Neuron (in vitro differentiated cells): ENCODE measurements around the gene LRG1.

Source experiments
- H2AFZ ChIP-seq: one replicate; pipeline ENCODE4 v1.6.1; 2013; ENCODE audit warnings: low read depth, mild to moderate bottlenecking, inconsistent platforms, low read length, moderate library complexity
- H3K27me3 ChIP-seq: one replicate; pipeline ENCODE4 v1.6.1; 2013; ENCODE audit warnings: low read length; ENCODE audit not compliant: insufficient read depth
- H3K36me3 ChIP-seq: one replicate; pipeline ENCODE4 v1.6.1; 2013; ENCODE audit warnings: low read length; ENCODE audit not compliant: insufficient read depth
- H3K4me1 ChIP-seq: one replicate; pipeline ENCODE4 v1.6.1; 2013; ENCODE audit warnings: low read length; ENCODE audit not compliant: insufficient read depth
- H3K4me3 ChIP-seq: 2 replicates; pipeline ENCODE4 v1.5.1; 2013; ENCODE audit warnings: mild to moderate bottlenecking, low read length, moderate library complexity
- H3K9me3 ChIP-seq: one replicate; pipeline ENCODE4 v1.6.1; 2013; ENCODE audit warnings: low read length

The LRG1 gene

GRCh38 chr19:4522291-4523002 lies 17.4 kb downstream of the LRG1 start:
- Histone ChIP-seq H3K27me3 (no peaks in the 10 kb centered on the region), H3K36me3 (no peaks in the 10 kb centered on the region), H3K9me3 (no peaks in the 10 kb centered on the region), H2AFZ (no peak overlapping the region), H3K4me1 (no peaks in the 10 kb centered on the region), H3K4me3 (no peak overlapping the region)

DNA sequence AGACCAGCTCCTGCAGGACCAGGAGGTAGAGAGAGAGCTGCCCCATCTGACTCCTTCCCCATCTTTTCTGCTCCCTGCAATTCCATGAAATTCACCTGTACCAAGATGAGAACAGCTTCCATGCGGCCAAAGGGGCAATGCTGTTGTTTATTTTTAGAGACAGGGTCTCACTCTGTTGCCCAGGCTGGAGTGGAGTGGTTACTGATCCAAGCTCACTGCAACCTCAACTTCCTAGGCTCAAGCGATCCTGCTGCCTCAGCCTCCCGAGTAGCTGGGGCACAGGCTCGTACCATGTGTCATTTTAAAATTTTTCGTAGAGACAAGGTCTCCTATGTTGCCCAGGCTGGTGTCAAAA lies 18.0 kb downstream of the LRG1 start:
- no peak overlapping the region for H2AFZ ChIP-seq
- no peaks in the 10 kb centered on the region for H3K9me3 ChIP-seq
- no peaks in the 10 kb centered on the region for H3K4me1 ChIP-seq
- H3K36me3 ChIP-seq, result no peaks in the 10 kb centered on the region
- no peak overlapping the region for H3K4me3 ChIP-seq
- H3K27me3 ChIP-seq, result no peaks in the 10 kb centered on the region

DNA sequence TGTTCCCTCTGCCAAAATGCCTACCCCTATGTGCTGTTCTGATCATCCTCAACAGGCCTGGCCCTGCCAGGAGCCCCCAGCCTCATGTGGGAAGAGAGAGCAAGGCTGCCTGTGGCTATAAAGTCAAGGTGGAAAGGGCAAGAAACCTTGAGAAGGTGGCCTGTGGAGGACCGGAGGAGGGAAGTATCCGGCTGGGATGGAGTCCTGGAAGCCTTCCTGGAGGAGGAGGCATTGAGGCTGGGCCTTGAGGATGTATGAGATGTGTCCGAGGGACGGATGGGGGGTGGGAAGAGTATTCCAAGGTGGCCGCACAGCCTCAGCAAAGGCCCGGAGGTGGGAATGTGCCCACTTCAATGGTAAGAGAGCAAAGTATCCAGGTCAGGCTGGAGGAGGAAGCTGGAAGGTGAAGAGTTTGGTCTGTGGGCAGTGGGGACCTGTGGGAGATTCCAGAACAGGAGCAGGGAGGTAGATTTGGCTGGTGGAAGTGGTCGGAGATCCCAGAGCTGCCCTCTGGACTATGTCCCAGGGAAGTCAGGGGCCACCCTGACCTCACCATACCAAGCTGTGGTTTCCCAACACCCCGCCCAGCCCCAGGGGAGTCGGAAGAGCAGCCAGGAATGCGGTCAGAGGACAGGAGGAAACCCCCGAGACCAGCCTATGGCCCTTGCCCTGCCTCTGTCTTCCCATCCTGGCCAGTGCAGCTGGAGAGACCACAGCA lies 18.5 kb downstream of the LRG1 start:
- no peak overlapping the region for H2AFZ ChIP-seq
- H3K4me1 ChIP-seq, result no peaks in the 10 kb centered on the region
- H3K27me3 ChIP-seq, result no peaks in the 10 kb centered on the region
- H3K9me3 ChIP-seq, result no peaks in the 10 kb centered on the region
- no peak overlapping the region for H3K4me3 ChIP-seq
- no peaks in the 10 kb centered on the region for H3K36me3 ChIP-seq

- Histone ChIP-seq H3K27me3 (no peaks in the 10 kb centered on the region), H3K36me3 (no peaks in the 10 kb centered on the region), H3K4me3 (no peak overlapping the region), H2AFZ (no peak overlapping the region), H3K9me3 (no peaks in the 10 kb centered on the region), H3K4me1 (no peaks in the 10 kb centered on the region)
Observed at GRCh38 chr19:4519521-4520277, 20.1 kb downstream of the LRG1 start.

GRCh38 chr19:4519172-4519496 lies 20.7 kb downstream of the LRG1 start:
- Histone ChIP-seq H3K4me3 (no peak overlapping the region), H2AFZ (no peak overlapping the region), H3K4me1 (no peaks in the 10 kb centered on the region), H3K9me3 (no peaks in the 10 kb centered on the region), H3K36me3 (no peaks in the 10 kb centered on the region), H3K27me3 (no peaks in the 10 kb centered on the region)

- H3K36me3 ChIP-seq, result no peaks in the 10 kb centered on the region
- no peaks in the 10 kb centered on the region for H3K9me3 ChIP-seq
- H3K4me1 ChIP-seq, result no peaks in the 10 kb centered on the region
- no peak within 1 kb of the TSS for H3K4me3 ChIP-seq
- H2AFZ ChIP-seq, result no peak within 1 kb of the TSS
- no peaks in the 10 kb centered on the region for H3K27me3 ChIP-seq
Observed at GRCh38 chr19:4518345-4519171, 21.3 kb downstream of the LRG1 start, which contains the start of gene PLIN4. Gene PLIN4 (minus strand): TSS chr19:4518486. CDS start chr19:4518272, 214 bp downstream.

DNA sequence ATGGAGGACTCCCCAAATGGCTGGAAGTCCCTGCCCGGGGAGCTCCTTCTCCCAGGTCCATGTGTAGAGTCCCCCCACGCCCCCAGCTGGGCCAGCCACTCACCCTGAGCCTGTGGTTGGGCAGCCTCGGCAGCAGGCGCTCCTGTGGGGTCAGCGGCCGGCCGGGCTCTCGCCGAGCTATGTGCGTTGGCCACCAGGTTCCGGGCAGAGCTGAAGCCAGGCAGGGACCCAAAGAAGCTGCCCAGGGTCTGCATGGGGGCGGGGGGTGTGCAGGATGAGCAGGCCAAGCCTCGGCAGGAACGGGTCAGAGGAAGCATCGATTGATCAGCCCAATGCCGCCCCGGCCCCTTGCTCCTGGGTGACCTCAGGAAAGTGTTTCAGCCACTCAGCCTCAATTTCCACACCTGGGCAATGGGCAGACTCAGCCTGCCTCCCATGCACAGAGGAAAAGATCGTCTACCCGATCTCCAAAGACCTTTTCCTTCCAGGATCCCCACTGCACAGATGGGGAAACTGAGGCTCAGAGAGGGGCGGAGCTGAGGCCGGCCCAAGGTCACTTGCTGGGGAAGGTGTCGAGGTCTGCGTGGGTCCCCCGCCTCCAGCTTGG lies 22.3 kb downstream of the LRG1 start:
- H3K27me3 ChIP-seq, result no peaks in the 10 kb centered on the region
- no peaks in the 10 kb centered on the region for H3K4me1 ChIP-seq
- no peak overlapping the region for H2AFZ ChIP-seq
- H3K36me3 ChIP-seq, result no peaks in the 10 kb centered on the region
- no peak overlapping the region for H3K4me3 ChIP-seq
- no peaks in the 10 kb centered on the region for H3K9me3 ChIP-seq

GRCh38 chr19:4516939-4517300 lies 22.9 kb downstream of the LRG1 start:
- Histone ChIP-seq H3K36me3 (no peaks in the 10 kb centered on the region), H3K27me3 (no peaks in the 10 kb centered on the region), H3K9me3 (no peaks in the 10 kb centered on the region), H3K4me3 (no peak overlapping the region), H3K4me1 (no peaks in the 10 kb centered on the region), H2AFZ (no peak overlapping the region)

- Histone ChIP-seq H3K9me3 (no peaks in the 10 kb centered on the region), H3K36me3 (no peaks in the 10 kb centered on the region), H3K27me3 (no peaks in the 10 kb centered on the region), H2AFZ (no peak overlapping the region), H3K4me3 (no peak overlapping the region), H3K4me1 (no peaks in the 10 kb centered on the region)
Observed at GRCh38 chr19:4516199-4516938, 23.5 kb downstream of the LRG1 start.

- no peaks in the 10 kb centered on the region for H3K4me1 ChIP-seq
- no peaks in the 10 kb centered on the region for H3K36me3 ChIP-seq
- H3K9me3 ChIP-seq, result no peaks in the 10 kb centered on the region
- H2AFZ ChIP-seq, result no peak overlapping the region
- H3K27me3 ChIP-seq, result no peaks in the 10 kb centered on the region
- no peak overlapping the region for H3K4me3 ChIP-seq
Observed at GRCh38 chr19:4515732-4516131, 24.1 kb downstream of the LRG1 start.

DNA sequence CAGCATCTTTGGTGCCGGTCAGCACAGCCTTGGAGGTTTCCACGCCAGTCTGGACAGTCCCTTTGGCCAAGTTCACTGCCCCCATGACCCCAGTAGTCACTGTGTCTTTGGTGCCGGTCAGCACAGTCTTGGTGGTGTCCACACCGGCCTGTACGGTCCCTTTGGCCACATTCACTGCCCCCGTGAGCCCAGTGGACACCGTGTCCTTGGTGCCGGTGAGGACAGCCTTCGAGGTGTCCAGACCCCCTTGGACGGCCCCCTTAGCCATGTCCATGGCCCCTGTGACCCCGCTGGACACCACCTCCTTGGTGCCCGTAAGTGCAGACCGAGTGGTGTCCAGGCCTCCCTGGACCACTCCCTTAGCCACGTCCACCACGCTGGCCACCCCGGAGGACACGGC lies 26.6 kb downstream of the LRG1 start:
- no peaks in the 10 kb centered on the region for H3K4me1 ChIP-seq
- no peak overlapping the region for H2AFZ ChIP-seq
- H3K36me3 ChIP-seq, result no peaks in the 10 kb centered on the region
- H3K4me3 ChIP-seq, result no peak overlapping the region
- no peaks in the 10 kb centered on the region for H3K27me3 ChIP-seq
- H3K9me3 ChIP-seq, result no peaks in the 10 kb centered on the region

GRCh38 chr19:4512070-4512469 lies 27.8 kb downstream of the LRG1 start:
- H2AFZ ChIP-seq, result no peak overlapping the region
- no peaks in the 10 kb centered on the region for H3K36me3 ChIP-seq
- no peaks in the 10 kb centered on the region for H3K9me3 ChIP-seq
- no peaks in the 10 kb centered on the region for H3K27me3 ChIP-seq
- no peak overlapping the region for H3K4me3 ChIP-seq
- H3K4me1 ChIP-seq, result no peaks in the 10 kb centered on the region
